GM06990 (cell line): ENCODE data around the gene KIAA1549.

Experiments
- DNase-seq: peaks from one replicate; pipeline ENCODE4 v3.0.0-alpha.2; 2011; ENCODE audit not compliant: insufficient read length; ENCODE audit errors: extremely low read depth
- H3K27me3 ChIP-seq: replicated peaks from 2 replicates; pipeline ENCODE4 v1.6.0; 2011; ENCODE audit warnings: low read length; ENCODE audit not compliant: control insufficient read depth, insufficient read depth
- H3K36me3 ChIP-seq: 2 replicates; pipeline ENCODE4 v1.5.1; 2011; ENCODE audit warnings: low read length; ENCODE audit not compliant: control insufficient read depth, insufficient read depth
- H3K4me3 ChIP-seq: replicated peaks from 2 replicates; pipeline ENCODE4 v1.5.1; 2011; ENCODE audit warnings: low read depth, mild to moderate bottlenecking, control low read depth, low read length
- TF ChIP-seq, protein P1 (sequence below): IDR thresholded peaks from 2 replicates; pipeline ENCODE4 v1.5.1; 2011; ENCODE audit warnings: low read length, control low read depth, mild to moderate bottlenecking, inconsistent platforms; ENCODE audit not compliant: insufficient read depth, poor library complexity, severe bottlenecking

KIAA1549 gene

DNA sequence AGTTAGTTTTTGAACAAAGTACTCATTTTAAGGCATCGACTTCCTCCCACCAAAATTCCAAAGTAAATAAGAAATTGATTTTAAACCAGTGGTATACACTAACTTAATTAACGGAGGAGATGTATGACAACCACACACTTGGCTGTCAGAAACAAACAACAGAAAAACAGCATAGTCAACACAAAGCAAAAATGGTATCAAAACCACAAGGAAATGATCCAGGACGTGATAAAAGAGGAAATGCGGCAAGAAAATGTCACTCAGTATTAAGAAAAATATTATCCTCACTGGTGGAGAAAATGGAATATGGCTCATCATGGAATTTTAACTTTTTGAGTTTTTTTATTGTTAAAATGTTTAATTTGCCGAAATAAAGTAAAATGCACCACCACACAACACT, 17.5 kb downstream of the KIAA1549 start:
- H3K36me3 ChIP-seq = no peaks in the 10 kb centered on the region
- TF ChIP-seq, protein P1, sequence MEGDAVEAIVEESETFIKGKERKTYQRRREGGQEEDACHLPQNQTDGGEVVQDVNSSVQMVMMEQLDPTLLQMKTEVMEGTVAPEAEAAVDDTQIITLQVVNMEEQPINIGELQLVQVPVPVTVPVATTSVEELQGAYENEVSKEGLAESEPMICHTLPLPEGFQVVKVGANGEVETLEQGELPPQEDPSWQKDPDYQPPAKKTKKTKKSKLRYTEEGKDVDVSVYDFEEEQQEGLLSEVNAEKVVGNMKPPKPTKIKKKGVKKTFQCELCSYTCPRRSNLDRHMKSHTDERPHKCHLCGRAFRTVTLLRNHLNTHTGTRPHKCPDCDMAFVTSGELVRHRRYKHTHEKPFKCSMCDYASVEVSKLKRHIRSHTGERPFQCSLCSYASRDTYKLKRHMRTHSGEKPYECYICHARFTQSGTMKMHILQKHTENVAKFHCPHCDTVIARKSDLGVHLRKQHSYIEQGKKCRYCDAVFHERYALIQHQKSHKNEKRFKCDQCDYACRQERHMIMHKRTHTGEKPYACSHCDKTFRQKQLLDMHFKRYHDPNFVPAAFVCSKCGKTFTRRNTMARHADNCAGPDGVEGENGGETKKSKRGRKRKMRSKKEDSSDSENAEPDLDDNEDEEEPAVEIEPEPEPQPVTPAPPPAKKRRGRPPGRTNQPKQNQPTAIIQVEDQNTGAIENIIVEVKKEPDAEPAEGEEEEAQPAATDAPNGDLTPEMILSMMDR = no peak

DNA sequence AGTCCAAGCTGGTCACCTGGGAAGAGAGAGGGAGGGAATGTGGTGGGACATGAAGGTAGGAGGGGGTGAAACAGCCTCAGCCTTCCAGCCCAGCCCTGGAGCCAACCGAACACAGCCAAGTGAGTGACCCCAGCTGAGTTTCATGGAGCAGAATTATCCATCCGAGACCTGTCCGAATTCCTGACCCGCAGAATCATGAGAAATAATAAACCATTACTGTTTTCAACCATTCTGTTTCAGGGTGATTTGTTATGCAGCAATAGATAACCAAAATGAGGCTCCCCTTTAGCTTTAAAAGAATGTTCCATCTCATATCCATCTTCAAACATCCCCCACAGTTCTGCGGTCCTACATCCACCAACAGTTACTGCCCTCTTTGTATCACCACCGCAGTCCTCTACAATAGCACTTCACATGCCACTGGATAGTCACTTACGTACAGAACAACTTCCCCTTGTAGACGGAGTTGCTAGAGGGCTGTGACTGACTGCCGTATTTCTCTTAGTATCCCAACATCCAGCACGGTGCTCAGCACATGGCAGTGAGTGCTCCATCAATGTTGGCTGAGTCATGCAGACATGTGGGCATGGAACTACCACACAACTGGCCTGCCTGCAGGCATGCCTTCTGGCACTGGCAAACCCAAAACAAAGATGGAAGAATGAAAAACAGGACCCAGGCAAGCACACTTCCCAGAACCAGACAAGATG, 18.5 kb downstream of the KIAA1549 start:
- Histone ChIP-seq H3K4me3 (no peak overlapping the region), H3K36me3 (no peaks in the 10 kb centered on the region), H3K27me3 (no peaks in the 10 kb centered on the region)
- TF ChIP-seq, protein P1 = no peak
- no peak for DNase-seq

More for the DNA sequence above, 17.5 kb downstream of the KIAA1549 start:
- DNase-seq = no peak
- Histone ChIP-seq H3K4me3 (no peak overlapping the region), H3K27me3 (no peaks in the 10 kb centered on the region)

DNA sequence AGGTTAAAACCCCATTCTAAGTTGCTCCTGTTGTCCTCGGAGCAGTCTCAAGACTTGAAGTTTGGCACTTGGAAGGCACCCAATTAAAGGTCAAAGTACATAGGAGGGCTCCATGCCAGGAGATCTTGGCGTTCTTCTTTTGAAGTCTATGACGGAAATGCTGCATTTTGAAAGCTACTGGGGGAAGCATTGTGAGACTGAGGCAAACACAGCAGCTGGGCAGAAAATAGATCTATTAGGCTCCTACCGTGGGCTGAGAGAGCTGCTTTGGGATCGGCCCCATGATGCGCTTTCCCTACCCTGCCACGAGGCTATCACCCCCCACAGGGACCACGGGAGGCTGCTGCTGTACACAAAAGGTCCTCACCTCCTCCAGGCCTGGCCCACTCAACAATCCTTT, 20.0 kb downstream of the KIAA1549 start:
- Histone ChIP-seq H3K36me3 (no peaks in the 10 kb centered on the region), H3K4me3 (no peak overlapping the region), H3K27me3 (no peaks in the 10 kb centered on the region)
- TF ChIP-seq, protein P1 = no peak
- no peak for DNase-seq

DNA sequence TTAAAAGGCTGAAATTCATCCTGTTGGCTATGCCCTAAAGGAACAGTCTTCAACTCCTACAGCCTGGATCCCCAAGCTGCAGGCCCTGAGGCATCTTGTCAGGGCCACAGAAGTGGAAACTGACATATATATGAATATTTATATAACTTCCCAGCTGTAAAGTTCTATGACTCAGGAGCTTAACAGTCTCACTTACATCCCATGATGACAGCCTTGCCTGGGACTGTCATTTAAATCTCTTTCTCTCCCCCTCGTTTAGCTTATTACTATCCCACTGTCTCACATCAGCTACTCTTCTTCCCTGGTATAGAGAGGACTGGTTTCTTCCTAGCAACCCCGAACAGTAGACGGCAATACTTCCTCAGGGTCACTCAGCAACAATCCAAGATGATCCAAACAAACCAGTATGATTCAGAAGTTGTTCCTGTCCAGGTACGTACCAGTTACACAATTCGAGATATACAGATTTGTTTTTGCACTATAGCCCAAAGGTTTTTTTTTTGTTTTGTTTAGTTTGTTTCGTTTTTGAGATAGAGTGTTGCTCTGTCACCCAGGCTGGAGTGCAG, 22.7 kb downstream of the KIAA1549 start:
- no peak for DNase-seq
- Histone ChIP-seq H3K36me3 (no peaks in the 10 kb centered on the region), H3K4me3 (no peak overlapping the region), H3K27me3 (no peaks in the 10 kb centered on the region)
- TF ChIP-seq, protein P1 = no peak

DNA sequence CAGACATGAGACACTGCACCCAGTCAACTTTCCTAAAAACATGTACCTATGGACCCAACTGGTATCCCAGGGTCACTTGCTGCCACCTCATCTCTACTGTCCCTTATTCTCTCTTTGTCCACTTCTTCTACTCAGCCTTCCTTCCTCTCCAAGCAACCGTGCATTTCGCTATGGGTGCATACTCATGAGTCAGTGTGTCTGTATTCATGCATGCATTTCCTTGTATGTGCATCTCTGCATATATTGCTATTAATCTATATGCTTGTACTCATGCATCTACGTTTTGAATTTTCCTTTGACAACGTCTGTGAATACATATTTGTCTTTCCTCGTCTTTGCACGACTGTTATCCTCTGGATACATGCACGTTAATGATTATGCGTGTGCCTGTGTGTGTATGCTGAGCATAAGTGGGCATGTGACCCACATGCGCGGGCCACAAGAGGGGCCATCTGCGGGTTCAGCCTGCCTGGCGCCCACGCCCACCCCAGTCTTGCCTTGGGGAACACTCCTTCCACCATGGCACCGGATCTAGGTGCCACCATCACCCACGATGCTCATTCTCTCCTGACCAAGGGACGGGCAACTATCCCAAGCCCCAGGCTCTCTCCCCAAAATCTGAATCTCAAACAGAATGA, 23.3 kb downstream of the KIAA1549 start:
- DNase-seq = no peak
- Histone ChIP-seq H3K27me3 (no peaks in the 10 kb centered on the region), H3K4me3 (no peak overlapping the region), H3K36me3 (no peaks in the 10 kb centered on the region)
- TF ChIP-seq, protein P1 = no peak
